SK-N-SH (cell line): ENCODE results near the gene CSNK2A3. TPM values are rescaled to one million over a fixed set of nuclear protein-coding genes. Genes with fewer than 3 reads are reported as not detected.

Experiments
- CTCF ChIA-PET: fragments of 300-600, 350-600 bp; formaldehyde crosslinking; extraction: SDS; loops from one replicate; lab custom pipeline; 2021; lab: Yijun Ruan, JAX
- POLR2A ChIA-PET: fragments of 350-600 bp; sonication (Branson Sonifier 250); formaldehyde crosslinking; extraction: SDS; loops from one replicate; lab custom pipeline; 2020; ENCODE audit warnings: antibody characterized with exemption, inconsistent platforms; lab: Yijun Ruan, JAX
- DNase-seq: peaks from one replicate; pipeline ENCODE4 v3.0.0; 2012
- H2AFZ ChIP-seq: fragments of 200-600 bp; sonication (generic); 2 replicates; pipeline ENCODE4 v1.8.1; 2016; ENCODE audit warnings: antibody characterized with exemption, mild to moderate bottlenecking, low read depth
- H3F3A ChIP-seq: fragments of 200-600 bp; sonication (generic); replicated peaks from 2 replicates; pipeline ENCODE3; 2016; ENCODE audit warnings: antibody characterized with exemption, mild to moderate bottlenecking; ENCODE audit not compliant: insufficient read depth
- H3K27ac ChIP-seq, 2 experiments: fragments of 200-500 bp in 1 of 2; fragments of 200-600 bp in 1 of 2; sonication (Bioruptor generic) in 1 of 2; sonication (generic), shearing (Covaris generic) in 1 of 2; 2 replicates each; pipeline versions ENCODE4 v1.5.1 to v1.6.1; 2014 to 2016; ENCODE audit warnings: low read depth in 2 of 2, inconsistent platforms in 1 of 2, low read length in 1 of 2, mild to moderate bottlenecking in 1 of 2, mixed read lengths in 1 of 2
- H3K27me3 ChIP-seq: fragments of 200-600 bp; sonication (generic), shearing (Covaris generic); 2 replicates; pipeline ENCODE4 v1.6.1; 2016; ENCODE audit warnings: mixed run types; ENCODE audit not compliant: insufficient read depth
- H3K36me3 ChIP-seq, 2 experiments: fragments of 200-500 bp in 1 of 2; fragments of 200-600 bp in 1 of 2; sonication (Bioruptor generic) in 1 of 2; sonication (generic) in 1 of 2; replicated peaks in 1 of 2; 2 replicates each; pipeline versions ENCODE3 to v1.5.1; 2014 to 2016; ENCODE audit warnings: low read length in 1 of 2, mild to moderate bottlenecking in 1 of 2; ENCODE audit not compliant: insufficient read depth in 2 of 2, control insufficient read depth in 1 of 2
- H3K4me1 ChIP-seq, 2 experiments: fragments of 200-500 bp in 1 of 2; fragments of 200-600 bp in 1 of 2; sonication (Bioruptor generic) in 1 of 2; sonication (generic), shearing (Covaris generic) in 1 of 2; 2 replicates each; pipeline versions ENCODE4 v1.5.1 to v1.6.1; 2014 to 2016; ENCODE audit warnings: low read depth in 1 of 2, low read length in 1 of 2, mixed run types in 1 of 2; ENCODE audit not compliant: insufficient read depth in 2 of 2, control insufficient read depth in 1 of 2
- H3K4me2 ChIP-seq: fragments of 200-600 bp; sonication (generic), shearing (Covaris generic); 2 replicates; pipeline ENCODE4 v1.6.1; 2017; ENCODE audit warnings: mixed run types
- H3K4me3 ChIP-seq, 2 experiments: fragments of 200-500 bp in 1 of 2; fragments of 200-600 bp in 1 of 2; sonication (Bioruptor generic) in 1 of 2; sonication (generic), shearing (Covaris generic) in 1 of 2; 2 replicates each; pipeline versions ENCODE4 v1.5.1 to v1.8.1; 2014 to 2016; ENCODE audit warnings: low read depth in 2 of 2, inconsistent platforms in 1 of 2, low read length in 1 of 2, mild to moderate bottlenecking in 1 of 2, mixed read lengths in 1 of 2, moderate library complexity in 1 of 2
- H3K79me2 ChIP-seq: fragments of 200-600 bp; sonication (generic); 2 replicates; pipeline ENCODE4 v1.8.1; 2017; ENCODE audit warnings: mild to moderate bottlenecking; ENCODE audit not compliant: insufficient read depth
- H3K9ac ChIP-seq: fragments of 200-600 bp; sonication (generic); 2 replicates; pipeline ENCODE4 v1.6.1; 2017; ENCODE audit warnings: mixed run types
- H3K9me2 ChIP-seq: fragments of 200-600 bp; sonication (generic); 2 replicates; pipeline ENCODE4 v1.6.1; 2017; ENCODE audit warnings: mixed run types
- H3K9me3 ChIP-seq: fragments of 200-600 bp; sonication (generic); 2 replicates; pipeline ENCODE4 v1.6.1; 2017; ENCODE audit warnings: mixed run types, mild to moderate bottlenecking, moderate library complexity
- H4K20me1 ChIP-seq: fragments of 200-600 bp; sonication (generic); 2 replicates; pipeline ENCODE4 v1.6.1; 2017; ENCODE audit warnings: mild to moderate bottlenecking, mixed run types; ENCODE audit not compliant: insufficient read depth
- CHD2 ChIP-seq: fragments of 150-350 bp; IDR thresholded peaks from 2 replicates; pipeline ENCODE4 v1.6.1; 2018; ENCODE audit warnings: low read length; ENCODE audit not compliant: partially characterized antibody
- EP300 ChIP-seq, 2 experiments: IDR thresholded peaks; 2 replicates each; pipeline versions ENCODE4 v1.4.0 to v1.6.1; 2012; ENCODE audit warnings: borderline replicate concordance in 1 of 2, low read depth in 1 of 2, low read length in 1 of 2
- FOSL2 ChIP-seq: IDR thresholded peaks from 2 replicates; pipeline ENCODE4 v1.4.0; 2012; ENCODE audit warnings: low read depth, mild to moderate bottlenecking, moderate library complexity, borderline replicate concordance
- FOXJ3 ChIP-seq: sonication (generic); formaldehyde crosslinking; IDR thresholded peaks from 2 replicates; pipeline ENCODE4 v1.5.1; 2020; ENCODE audit warnings: mild to moderate bottlenecking, missing genetic modification reagents
- GATA2 ChIP-seq: sonication (generic); formaldehyde crosslinking; IDR thresholded peaks from 2 replicates; pipeline ENCODE4 v1.5.0; 2020; ENCODE audit warnings: mild to moderate bottlenecking, missing genetic modification reagents
- JUND ChIP-seq: IDR thresholded peaks from 2 replicates; pipeline ENCODE4 v1.4.0; 2012
- NRF1 ChIP-seq: IDR thresholded peaks from 2 replicates; pipeline ENCODE4 v1.6.1; 2012; ENCODE audit warnings: low read depth, mild to moderate bottlenecking, low read length
- RAD21 ChIP-seq: IDR thresholded peaks from 2 replicates; pipeline ENCODE4 v1.6.1; 2012; ENCODE audit warnings: mild to moderate bottlenecking, low read length
- SIN3A ChIP-seq: IDR thresholded peaks from 2 replicates; pipeline ENCODE4 v1.6.1; 2012; ENCODE audit warnings: low read depth, mild to moderate bottlenecking, low read length, moderate library complexity, borderline replicate concordance
- SMC3 ChIP-seq: IDR thresholded peaks from 2 replicates; pipeline ENCODE4 v1.6.1; 2012; ENCODE audit warnings: low read depth, low read length, improper control_type of control experiment
- TAF1 ChIP-seq: IDR thresholded peaks from 2 replicates; pipeline ENCODE4 v1.6.1; 2012; ENCODE audit warnings: low read depth, mild to moderate bottlenecking, low read length, moderate library complexity, borderline replicate concordance
- WGBS: methylation state at CpG from one replicate; pipeline ENCODE4 v1.1.6; 2017; ENCODE audit warnings: low lambda C conversion rate; 5-methylcytosine and 5-hydroxymethylcytosine counted together
- polyA plus RNA-seq, 3 experiments: library from polyadenylated mRNA; depleted of rRNA; stranded (reverse); fragments of >200 nt; gene quantifications; 2 replicates each; pipeline ENCODE4 v1.2.3, GENCODE V29; 2012

Gene CSNK2A3
- polyA plus RNA-seq, 1 of the 3 experiments (the other 2 are of a cell fraction), result 0.31 TPM

DNA sequence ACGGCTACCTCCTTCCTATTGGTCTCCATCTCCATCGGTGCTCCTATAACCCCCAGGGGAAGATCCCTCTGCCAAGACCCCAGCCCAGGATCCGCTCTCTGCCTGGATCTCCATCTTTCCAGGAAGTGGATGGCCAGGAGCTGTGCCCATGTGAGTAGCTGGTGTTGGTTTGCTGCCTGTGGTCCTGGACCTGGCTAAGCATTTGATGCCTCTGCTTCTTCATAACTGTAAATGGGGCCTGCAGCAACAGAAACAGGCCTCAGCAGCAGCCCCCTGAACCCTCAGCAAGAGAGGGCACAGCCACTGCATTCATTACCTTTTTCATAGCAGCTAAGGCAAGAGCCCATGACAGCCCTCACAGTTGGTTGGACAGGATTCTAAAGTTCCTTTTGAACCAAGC, 26.6 kb upstream of the CSNK2A3 start:
- Histone ChIP-seq H3K27me3 (no peaks in the 10 kb centered on the region), H3K4me3 (no peak overlapping the region), H4K20me1 (no peaks in the 10 kb centered on the region), H3K4me1 (peaks cover 0 to 29% of the 10 kb centered on the region in 2 experiments; a peak in 2 of 4 replicates), H3K79me2 (no peaks in the 10 kb centered on the region), H3K9me3 (no peaks in the 10 kb centered on the region), H3K4me2 (no peak overlapping the region)
- POLR2A ChIA-PET, result no interaction called here
- WGBS, result 33% methylated on average over 3 of the region's 3 CpGs
- CTCF ChIA-PET, result no interaction called here
- TF ChIP-seq TAF1 (no peak), SMC3 (no peak), NRF1 (no peak)
- TF ChIP-seq, all 33 proteins: peak for 0
- Histone ChIP-seq H3K36me3 (no peaks in the 10 kb centered on the region), H3F3A (no peaks in the 10 kb centered on the region), H3K9me2 (no peaks in the 10 kb centered on the region), H3K27ac (no peak overlapping the region), H3K9ac (no peak overlapping the region), H2AFZ (no peak overlapping the region)
- no peak for DNase-seq

GRCh38 chr11:11378184-11378940, 25.3 kb upstream of the CSNK2A3 start:
- Histone ChIP-seq H3K36me3 (no peaks in the 10 kb centered on the region), H3K9me3 (no peaks in the 10 kb centered on the region), H4K20me1 (no peaks in the 10 kb centered on the region), H3F3A (no peaks in the 10 kb centered on the region), H3K4me3 (no peak overlapping the region), H3K4me2 (no peak overlapping the region), H3K9me2 (no peaks in the 10 kb centered on the region), H3K9ac (no peak overlapping the region), H3K27me3 (no peaks in the 10 kb centered on the region), H3K79me2 (no peaks in the 10 kb centered on the region), H3K4me1 (peaks cover 0 to 29% of the 10 kb centered on the region in 2 experiments; a peak in 2 of 4 replicates), H2AFZ (no peak overlapping the region), H3K27ac (peak overlapping the region in 1 of 2 experiments; percentile 93; a peak in 2 of 4 replicates)
- WGBS, result 47% methylated on average over 7 of the region's 8 CpGs
- ChIA-PET POLR2A (interaction anchor here (1.6 kb wide), 1 partner anchor 160 kb away, joined by 5 read pairs; no protein-coding TSS in a partner anchor), CTCF (interaction anchor here (0.7 to 2.6 kb wide), 6 partner anchors 12 to 444 kb away, joined by 3 to 8 read pairs (median 4); partner anchors contain the start of gene GALNT18)
- peak; percentile 75 for DNase-seq
- TF ChIP-seq EP300 (IDR thresholded peaks at IDR 0.05; ENCODE audit: borderline replicate concordance in 1 of 2, low read depth in 1 of 2, low read length in 1 of 2), result peak in 1 of 2 experiments; percentile 52; a peak in 1 of 4 replicates
- no peak for TF ChIP-seq FOSL2
- TF ChIP-seq GATA2 (CRISPR knock-in tag), result peak; percentile 46; the same call in 1 of the 2 replicates
- TF ChIP-seq FOXJ3 (CRISPR knock-in tag), result no peak; the same call in 1 of the 2 replicates
- TF ChIP-seq JUND, result no peak
- TF ChIP-seq TAF1, result no peak
- peak; percentile 21 for TF ChIP-seq CHD2
- 0 out of 2 replicates have a peak, but pooled peaks have one; percentile 5 for TF ChIP-seq RAD21
- no peak for TF ChIP-seq SIN3A
